ENCODE results near the gene PNPLA3. TPM values are rescaled to one million over a fixed set of nuclear protein-coding genes. Genes with fewer than 3 reads are reported as not detected.

The PNPLA3 gene
- polyA plus RNA-seq, 4 donors: 0.22 to 4.0 (median 0.53) TPM; not detected in 1

DNA sequence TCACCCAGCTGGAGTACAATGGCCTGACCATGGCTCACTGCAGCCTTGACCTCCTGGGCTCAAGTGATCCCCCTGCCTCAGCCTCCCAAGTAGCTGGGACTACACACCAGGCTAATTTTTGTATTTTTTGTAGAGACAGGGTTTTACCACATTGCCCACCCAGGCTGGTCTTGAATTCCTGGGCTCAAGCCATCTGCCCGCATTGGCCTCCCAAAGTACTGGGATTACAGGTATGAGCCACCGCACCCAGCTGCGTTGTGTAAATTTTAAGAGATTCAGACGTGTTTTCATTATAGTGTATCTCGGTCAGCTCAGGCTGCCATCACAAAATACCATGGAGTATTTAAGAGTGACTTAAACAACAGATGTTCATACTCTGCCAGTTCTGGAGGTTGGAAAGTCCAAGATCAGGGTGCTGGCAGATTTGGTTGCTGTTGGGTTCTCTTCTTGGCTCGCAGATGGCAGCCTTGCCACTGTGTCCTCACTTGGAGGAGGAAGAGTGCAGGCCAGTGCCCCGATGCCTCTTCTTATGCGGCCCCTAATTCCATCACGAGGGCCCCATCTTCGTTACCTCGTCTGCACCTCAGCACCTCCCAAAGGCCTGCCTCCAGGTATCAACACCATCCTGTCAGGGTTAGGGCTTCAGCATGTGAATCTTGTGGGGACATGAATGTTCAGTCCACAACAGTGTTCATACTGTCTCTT lies 67.9 kb downstream of the PNPLA3 start:
- H3K36me3 ChIP-seq (ENCODE audit: control insufficient read depth in 3 of 3, insufficient read depth in 2 of 3, low read depth in 1 of 3, low read length in 3 of 3): peaks cover 19 to 59% (median 27%) of the 10 kb centered on the region in 3 donors
- WGBS, 3 donors: 93 to 95% (median 95%) methylated on average over 11 of the region's 11 CpGs
- H3K4me1 ChIP-seq (ENCODE audit: control insufficient read depth in 3 of 3, insufficient read depth in 2 of 3, low read depth in 1 of 3, low read length in 2 of 3): no peaks in the 10 kb centered on the region
- FAIRE-seq (no peak), DNase-seq (no peak)
- no peak overlapping the region for H3K27ac ChIP-seq (ENCODE audit: low read depth in 1 of 3, low read length in 2 of 3)
- H3K27me3 ChIP-seq (ENCODE audit: control insufficient read depth in 3 of 3, insufficient read depth in 3 of 3, low read length in 3 of 3): no peaks in the 10 kb centered on the region
- H3K9me3 ChIP-seq (ENCODE audit: control insufficient read depth in 2 of 2, insufficient read depth in 1 of 2, low read depth in 1 of 2, low read length in 1 of 2): no peaks in the 10 kb centered on the region
- no peak overlapping the region for H3K4me3 ChIP-seq (ENCODE audit: low read depth in 1 of 3, low read length in 3 of 3)

DNA sequence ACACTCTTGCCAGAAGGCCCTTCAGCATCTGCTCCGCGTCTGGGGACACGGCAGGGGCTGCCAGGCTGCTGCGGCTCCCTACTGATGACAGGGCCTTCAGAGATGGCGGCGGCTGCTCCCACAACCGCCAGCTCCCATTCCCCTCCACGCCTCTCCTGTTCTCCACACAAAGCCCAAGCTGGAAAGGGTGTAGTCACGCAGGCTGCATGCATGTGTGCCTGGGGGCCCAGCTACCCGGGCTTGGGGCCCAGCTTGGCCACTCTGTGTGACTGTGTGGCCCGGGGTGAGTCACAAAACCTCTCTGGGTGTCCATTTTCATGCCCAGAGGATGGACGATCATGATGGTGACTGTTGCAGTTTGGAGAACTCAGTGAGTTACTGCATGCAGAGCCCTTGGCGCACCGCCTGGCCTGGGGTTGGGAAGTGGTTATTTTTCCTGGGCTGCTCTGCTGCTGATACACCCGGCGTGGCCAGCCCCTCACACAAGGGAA lies 68.8 kb downstream of the PNPLA3 start:
- Histone ChIP-seq H3K4me3 (ENCODE audit: low read depth in 1 of 3, low read length in 3 of 3) (no peak overlapping the region), H3K27me3 (ENCODE audit: control insufficient read depth in 3 of 3, insufficient read depth in 3 of 3, low read length in 3 of 3) (no peaks in the 10 kb centered on the region), H3K4me1 (ENCODE audit: control insufficient read depth in 3 of 3, insufficient read depth in 2 of 3, low read depth in 1 of 3, low read length in 2 of 3) (no peaks in the 10 kb centered on the region), H3K27ac (ENCODE audit: low read depth in 1 of 3, low read length in 2 of 3) (no peak overlapping the region), H3K36me3 (ENCODE audit: control insufficient read depth in 3 of 3, insufficient read depth in 2 of 3, low read depth in 1 of 3, low read length in 3 of 3) (peaks cover 19 to 66% (median 26%) of the 10 kb centered on the region in 3 donors), H3K9me3 (ENCODE audit: control insufficient read depth in 2 of 2, insufficient read depth in 1 of 2, low read depth in 1 of 2, low read length in 1 of 2) (no peaks in the 10 kb centered on the region)
- no peak for DNase-seq
- no peak for FAIRE-seq
- WGBS, 3 donors: 85 to 88% (median 86%) methylated on average over 16 of the region's 16 CpGs

DNA sequence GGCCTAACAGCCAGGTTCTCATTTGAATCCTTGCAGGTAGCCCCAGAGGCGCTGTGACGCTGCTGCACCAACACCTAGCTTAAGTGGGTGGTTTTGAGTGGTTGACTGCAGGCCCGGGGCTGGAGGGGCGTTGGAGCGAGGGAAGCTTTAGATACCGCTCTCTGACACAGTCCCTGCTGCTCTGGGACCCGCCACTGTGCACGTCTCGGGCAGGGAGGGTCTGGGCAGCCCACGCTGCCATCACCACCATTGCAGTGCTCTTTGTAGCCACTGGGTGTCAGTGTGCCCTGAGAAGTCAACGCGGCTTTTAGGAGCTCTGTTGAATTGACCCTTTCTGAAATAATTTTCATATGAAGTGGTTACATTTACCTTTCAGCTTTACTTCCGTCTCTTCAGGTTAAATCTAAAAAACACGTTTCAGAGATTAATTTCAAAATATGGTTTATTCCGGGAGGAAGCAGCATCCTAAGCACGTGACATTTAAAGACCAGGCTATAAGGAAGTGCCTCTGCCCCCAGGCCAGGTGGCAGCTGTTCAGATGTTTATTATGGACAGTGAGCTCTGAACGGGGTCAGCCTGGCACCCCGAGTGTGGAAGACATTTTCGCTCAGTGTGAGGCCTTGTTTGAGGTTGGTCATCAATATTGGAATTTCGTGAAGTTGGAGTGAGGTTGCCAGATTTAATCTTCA lies 69.6 kb downstream of the PNPLA3 start:
- FAIRE-seq (no peak), DNase-seq (peak; percentile 38 to 50)
- no peaks in the 10 kb centered on the region for H3K27me3 ChIP-seq (ENCODE audit: control insufficient read depth in 3 of 3, insufficient read depth in 3 of 3, low read length in 3 of 3)
- H3K27ac ChIP-seq (ENCODE audit: low read depth in 1 of 3, low read length in 2 of 3): no peak overlapping the region
- H3K9me3 ChIP-seq (ENCODE audit: control insufficient read depth in 2 of 2, insufficient read depth in 1 of 2, low read depth in 1 of 2, low read length in 1 of 2): no peaks in the 10 kb centered on the region
- no peak overlapping the region for H3K4me3 ChIP-seq (ENCODE audit: low read depth in 1 of 3, low read length in 3 of 3)
- no peaks in the 10 kb centered on the region for H3K4me1 ChIP-seq (ENCODE audit: control insufficient read depth in 3 of 3, insufficient read depth in 2 of 3, low read depth in 1 of 3, low read length in 2 of 3)
- 30 to 43% (median 41%) methylated on average over 20 of the region's 20 CpGs for WGBS, 3 donors
- peaks cover 19 to 70% (median 26%) of the 10 kb centered on the region in 3 donors for H3K36me3 ChIP-seq (ENCODE audit: control insufficient read depth in 3 of 3, insufficient read depth in 2 of 3, low read depth in 1 of 3, low read length in 3 of 3)

DNA sequence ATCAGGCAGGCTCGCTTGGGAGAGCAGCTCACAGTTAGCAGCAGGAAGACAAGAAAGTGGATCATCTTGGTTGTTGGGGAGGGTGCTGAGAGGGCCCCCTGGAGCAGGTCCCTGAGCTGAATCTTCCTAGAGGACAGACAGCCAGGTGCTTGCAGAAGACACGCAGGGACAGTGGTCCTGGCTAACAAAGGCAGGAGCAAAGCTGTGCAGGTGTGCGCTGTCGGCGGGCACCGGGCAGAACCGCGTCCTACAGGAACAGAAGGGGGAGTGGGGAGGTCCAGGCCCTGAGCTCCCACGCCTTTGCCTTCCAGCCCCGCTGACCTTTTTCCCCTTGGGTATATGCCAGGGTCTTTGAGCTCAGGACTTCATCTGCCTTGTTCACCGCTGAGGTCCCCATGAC lies 70.4 kb downstream of the PNPLA3 start:
- DNase-seq: no peak
- Histone ChIP-seq H3K9me3 (ENCODE audit: control insufficient read depth in 2 of 2, insufficient read depth in 1 of 2, low read depth in 1 of 2, low read length in 1 of 2) (no peaks in the 10 kb centered on the region), H3K27me3 (ENCODE audit: control insufficient read depth in 3 of 3, insufficient read depth in 3 of 3, low read length in 3 of 3) (no peaks in the 10 kb centered on the region), H3K36me3 (ENCODE audit: control insufficient read depth in 3 of 3, insufficient read depth in 2 of 3, low read depth in 1 of 3, low read length in 3 of 3) (peaks cover 14 to 73% (median 21%) of the 10 kb centered on the region in 3 donors), H3K4me1 (ENCODE audit: control insufficient read depth in 3 of 3, insufficient read depth in 2 of 3, low read depth in 1 of 3, low read length in 2 of 3) (no peaks in the 10 kb centered on the region), H3K27ac (ENCODE audit: low read depth in 1 of 3, low read length in 2 of 3) (no peak overlapping the region), H3K4me3 (ENCODE audit: low read depth in 1 of 3, low read length in 3 of 3) (no peak overlapping the region)
- 93 to 95% (median 94%) methylated on average over 11 of the region's 11 CpGs for WGBS, 3 donors
- no peak for FAIRE-seq

DNA sequence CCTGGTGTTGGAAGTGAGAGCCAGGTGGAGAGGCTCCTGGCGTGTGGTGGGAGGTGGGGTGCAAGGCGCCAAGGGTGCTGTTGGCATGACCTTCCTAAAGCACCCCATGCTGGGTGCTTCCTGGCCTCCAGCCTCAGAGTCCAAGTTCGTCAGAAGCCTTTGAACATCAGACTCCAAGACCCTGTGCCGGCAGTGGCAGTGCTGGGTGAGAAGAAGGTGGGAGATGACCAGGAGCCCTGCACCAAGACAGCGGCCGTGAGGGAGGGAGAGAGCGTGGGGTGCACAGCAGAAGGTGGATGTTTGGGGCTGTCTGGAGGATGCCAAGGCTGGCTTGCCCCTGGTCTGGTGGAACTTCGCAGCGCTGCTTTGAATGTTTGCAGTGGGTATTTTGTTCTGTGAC lies 70.8 kb downstream of the PNPLA3 start:
- Histone ChIP-seq H3K4me3 (ENCODE audit: low read depth in 1 of 3, low read length in 3 of 3) (no peak overlapping the region), H3K9me3 (ENCODE audit: control insufficient read depth in 2 of 2, insufficient read depth in 1 of 2, low read depth in 1 of 2, low read length in 1 of 2) (no peaks in the 10 kb centered on the region), H3K4me1 (ENCODE audit: control insufficient read depth in 3 of 3, insufficient read depth in 2 of 3, low read depth in 1 of 3, low read length in 2 of 3) (no peaks in the 10 kb centered on the region), H3K36me3 (ENCODE audit: control insufficient read depth in 3 of 3, insufficient read depth in 2 of 3, low read depth in 1 of 3, low read length in 3 of 3) (peaks cover 14 to 75% (median 19%) of the 10 kb centered on the region in 3 donors), H3K27ac (ENCODE audit: low read depth in 1 of 3, low read length in 2 of 3) (no peak overlapping the region), H3K27me3 (ENCODE audit: control insufficient read depth in 3 of 3, insufficient read depth in 3 of 3, low read length in 3 of 3) (no peaks in the 10 kb centered on the region)
- DNase-seq (no peak), FAIRE-seq (no peak)
- 85 to 95% (median 92%) methylated on average over 9 of the region's 9 CpGs for WGBS, 3 donors

DNA sequence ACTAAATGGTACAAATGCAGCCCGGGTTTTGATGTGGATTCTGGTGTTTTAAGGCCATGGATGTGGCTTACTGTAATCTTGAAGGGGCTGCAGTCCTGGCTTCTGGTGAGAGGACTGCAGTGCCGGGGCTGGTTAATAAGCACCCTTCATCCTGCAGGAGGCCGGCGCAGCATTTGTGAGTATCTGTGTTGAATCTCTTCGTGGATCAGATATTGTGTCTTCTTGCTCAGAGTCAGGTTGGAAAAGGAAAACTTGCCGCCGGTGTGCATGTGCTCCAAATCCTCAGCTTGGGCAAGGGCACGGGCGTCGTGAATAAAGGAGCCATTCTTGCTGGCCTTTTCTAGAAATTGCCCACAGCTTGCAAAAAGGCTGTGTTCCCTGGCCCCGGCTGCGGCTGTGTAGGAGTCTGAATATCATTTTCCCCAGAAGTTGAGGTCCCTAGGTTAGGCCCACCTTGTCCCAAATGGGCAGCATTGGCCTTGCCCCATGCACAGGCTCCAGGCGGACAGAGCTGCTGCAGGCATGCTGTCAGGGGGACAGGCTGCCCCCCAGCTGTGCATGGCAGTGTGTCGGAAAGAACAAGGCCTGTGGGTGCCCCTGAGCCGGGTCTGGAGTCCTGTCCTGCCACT lies 71.6 kb downstream of the PNPLA3 start:
- Histone ChIP-seq H3K4me3 (ENCODE audit: low read depth in 1 of 3, low read length in 3 of 3) (no peak overlapping the region), H3K27ac (ENCODE audit: low read depth in 1 of 3, low read length in 2 of 3) (no peak overlapping the region), H3K36me3 (ENCODE audit: control insufficient read depth in 3 of 3, insufficient read depth in 2 of 3, low read depth in 1 of 3, low read length in 3 of 3) (peaks cover 10 to 72% (median 16%) of the 10 kb centered on the region in 3 donors), H3K9me3 (ENCODE audit: control insufficient read depth in 2 of 2, insufficient read depth in 1 of 2, low read depth in 1 of 2, low read length in 1 of 2) (no peaks in the 10 kb centered on the region), H3K4me1 (ENCODE audit: control insufficient read depth in 3 of 3, insufficient read depth in 2 of 3, low read depth in 1 of 3, low read length in 2 of 3) (no peaks in the 10 kb centered on the region), H3K27me3 (ENCODE audit: control insufficient read depth in 3 of 3, insufficient read depth in 3 of 3, low read length in 3 of 3) (no peaks in the 10 kb centered on the region)
- no peak for DNase-seq
- FAIRE-seq: no peak
- WGBS, 3 donors: 93 to 96% (median 94%) methylated on average over 15 of the region's 15 CpGs

DNA sequence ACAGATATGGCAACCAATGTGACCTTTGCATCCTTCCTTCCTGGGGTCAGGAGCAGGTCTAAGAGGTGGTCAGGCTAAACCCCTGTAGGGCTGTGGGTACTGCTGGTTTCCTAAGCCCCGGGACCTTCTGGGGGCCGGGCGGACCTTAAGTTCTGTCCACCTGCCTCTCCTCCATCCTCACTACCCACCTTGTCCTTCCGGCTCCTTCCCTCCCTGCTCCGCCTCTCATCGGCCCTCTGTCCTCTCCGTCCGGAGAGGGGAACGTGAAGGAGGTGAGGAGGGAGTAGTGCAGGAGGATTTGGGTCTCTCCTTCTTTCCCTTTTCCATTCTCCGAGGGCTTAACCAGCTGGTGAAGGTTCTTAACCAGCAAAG lies 72.2 kb downstream of the PNPLA3 start:
- Histone ChIP-seq H3K36me3 (ENCODE audit: control insufficient read depth in 3 of 3, insufficient read depth in 2 of 3, low read depth in 1 of 3, low read length in 3 of 3) (peaks cover 10 to 68% (median 11%) of the 10 kb centered on the region in 3 donors), H3K27ac (ENCODE audit: low read depth in 1 of 3, low read length in 2 of 3) (peak overlapping the region in 2 of 3 donors; percentile 36 to 48), H3K9me3 (ENCODE audit: control insufficient read depth in 2 of 2, insufficient read depth in 1 of 2, low read depth in 1 of 2, low read length in 1 of 2) (no peaks in the 10 kb centered on the region), H3K4me3 (ENCODE audit: low read depth in 1 of 3, low read length in 3 of 3) (peak overlapping the region in 1 of 3 donors; percentile 37), H3K4me1 (ENCODE audit: control insufficient read depth in 3 of 3, insufficient read depth in 2 of 3, low read depth in 1 of 3, low read length in 2 of 3) (no peaks in the 10 kb centered on the region), H3K27me3 (ENCODE audit: control insufficient read depth in 3 of 3, insufficient read depth in 3 of 3, low read length in 3 of 3) (no peaks in the 10 kb centered on the region)
- DNase-seq: no peak
- 67 to 90% (median 72%) methylated on average over 10 of the region's 10 CpGs for WGBS, 3 donors
- no peak for FAIRE-seq

DNA sequence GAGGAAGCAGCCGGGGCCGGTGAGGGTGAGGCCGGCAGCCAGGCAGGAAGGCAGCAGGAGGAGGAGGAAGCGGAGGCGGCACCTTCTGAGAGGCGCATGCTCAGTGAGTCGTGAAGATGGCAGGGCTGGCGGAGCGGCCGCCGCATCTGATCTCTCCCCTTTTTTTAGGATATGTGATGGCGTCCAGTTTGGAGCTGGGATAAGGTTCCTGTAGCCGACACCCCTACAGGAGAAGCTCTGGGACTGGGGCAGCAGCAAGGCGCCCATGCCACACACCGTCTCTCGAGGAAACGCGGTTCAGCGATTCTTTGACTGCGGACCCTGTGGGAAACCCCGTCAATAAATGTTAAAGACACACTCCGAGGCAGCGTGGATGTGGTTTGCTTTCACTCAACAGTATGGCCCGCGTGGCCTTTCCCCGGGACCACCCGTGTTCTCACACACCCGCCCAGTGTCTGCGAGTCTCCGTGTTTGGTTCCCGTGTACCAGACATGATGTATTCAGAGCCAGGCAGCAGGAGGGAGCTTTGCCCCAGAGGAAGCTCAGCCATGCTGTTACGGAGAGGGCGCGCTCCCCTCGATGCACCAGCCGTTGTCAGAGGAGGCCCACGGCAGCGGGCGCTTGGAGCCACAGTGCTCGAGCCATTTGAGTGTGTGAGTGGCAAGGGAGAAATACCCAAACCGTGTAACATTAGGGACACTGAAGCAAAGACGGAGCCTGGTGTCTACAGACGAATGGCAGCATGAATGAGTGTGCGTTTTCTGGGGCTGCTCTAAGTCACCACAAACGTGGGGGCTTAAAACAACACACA lies 72.8 kb downstream of the PNPLA3 start:
- 77 to 88% (median 78%) methylated on average over 45 of the region's 45 CpGs for WGBS, 3 donors
- Histone ChIP-seq H3K36me3 (ENCODE audit: control insufficient read depth in 3 of 3, insufficient read depth in 2 of 3, low read depth in 1 of 3, low read length in 3 of 3) (peaks cover 8 to 67% (median 11%) of the 10 kb centered on the region in 3 donors), H3K27me3 (ENCODE audit: control insufficient read depth in 3 of 3, insufficient read depth in 3 of 3, low read length in 3 of 3) (no peaks in the 10 kb centered on the region), H3K27ac (ENCODE audit: low read depth in 1 of 3, low read length in 2 of 3) (peak overlapping the region in 1 of 3 donors; percentile 48), H3K4me3 (ENCODE audit: low read depth in 1 of 3, low read length in 3 of 3) (peak overlapping the region in 1 of 3 donors; percentile 37), H3K4me1 (ENCODE audit: control insufficient read depth in 3 of 3, insufficient read depth in 2 of 3, low read depth in 1 of 3, low read length in 2 of 3) (no peaks in the 10 kb centered on the region), H3K9me3 (ENCODE audit: control insufficient read depth in 2 of 2, insufficient read depth in 1 of 2, low read depth in 1 of 2, low read length in 1 of 2) (no peaks in the 10 kb centered on the region)
- peak in 1 of 2 donors; percentile 25 for DNase-seq
- no peak for FAIRE-seq
